ENCODE data around the gene C22orf31. TPM values are rescaled to one million over a fixed set of nuclear protein-coding genes. Genes with fewer than 3 reads are reported as not detected.

The C22orf31 gene
- total RNA-seq, 4 donors from 2014 or later = not detected

DNA sequence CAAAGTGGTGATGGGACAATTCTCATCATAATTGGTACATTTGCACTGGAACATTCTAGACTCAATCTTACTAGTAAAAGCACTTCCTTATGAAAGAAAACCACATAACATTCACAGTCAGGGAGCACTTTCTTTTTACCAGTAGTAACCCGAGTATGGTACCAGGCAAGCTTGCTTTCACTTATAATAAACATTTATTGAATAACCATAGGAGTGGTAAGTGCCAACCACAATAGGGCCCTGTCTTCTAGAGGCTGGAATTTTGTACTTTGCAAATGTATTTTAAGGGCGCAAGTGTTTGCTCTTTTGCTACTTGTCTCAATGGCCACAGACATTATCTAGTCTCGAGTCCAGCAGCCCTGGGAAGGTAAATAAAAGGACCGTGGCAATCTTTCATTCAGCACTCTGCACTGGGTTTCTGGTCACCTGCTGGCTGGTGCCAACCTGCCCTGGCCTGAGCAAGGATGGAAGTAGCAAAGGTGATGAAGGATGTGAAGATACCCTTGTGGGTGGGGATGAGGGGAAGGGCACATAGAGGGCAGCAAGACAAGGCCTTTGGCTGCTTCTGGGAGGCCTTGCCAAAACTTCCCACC lies 24.2 kb downstream of the C22orf31 start:
- Histone ChIP-seq H3K4me1 (peaks cover 13 to 31% (median 22%) of the 10 kb centered on the region in 4 donors), H3K4me3 (no peak overlapping the region), H3K36me3 (no peaks in the 10 kb centered on the region), H3K27me3 (no peaks in the 10 kb centered on the region), H3K9me3 (no peaks in the 10 kb centered on the region), H3K27ac (replicated peaks in 1 of 4) (no peak overlapping the region)
- DNase-seq (ENCODE audit: extremely low spot score) = no peak
- WGBS = 78% methylated on average over 4 of the region's 4 CpGs
- intact Hi-C loops (cut with DNase I) = loop anchor here (10.0 kb wide), 2 partner anchors 83 to 153 kb away; partner anchors contain the start of gene ZNRF3
- TF ChIP-seq POLR2AphosphoS5 (IDR thresholded peaks at IDR 0.05) (no peak), POLR2A (IDR thresholded peaks at IDR 0.05; ENCODE audit: low read depth) (no peak), EP300 (IDR thresholded peaks at IDR 0.05) (no peak)
- TF ChIP-seq, protein P1, sequence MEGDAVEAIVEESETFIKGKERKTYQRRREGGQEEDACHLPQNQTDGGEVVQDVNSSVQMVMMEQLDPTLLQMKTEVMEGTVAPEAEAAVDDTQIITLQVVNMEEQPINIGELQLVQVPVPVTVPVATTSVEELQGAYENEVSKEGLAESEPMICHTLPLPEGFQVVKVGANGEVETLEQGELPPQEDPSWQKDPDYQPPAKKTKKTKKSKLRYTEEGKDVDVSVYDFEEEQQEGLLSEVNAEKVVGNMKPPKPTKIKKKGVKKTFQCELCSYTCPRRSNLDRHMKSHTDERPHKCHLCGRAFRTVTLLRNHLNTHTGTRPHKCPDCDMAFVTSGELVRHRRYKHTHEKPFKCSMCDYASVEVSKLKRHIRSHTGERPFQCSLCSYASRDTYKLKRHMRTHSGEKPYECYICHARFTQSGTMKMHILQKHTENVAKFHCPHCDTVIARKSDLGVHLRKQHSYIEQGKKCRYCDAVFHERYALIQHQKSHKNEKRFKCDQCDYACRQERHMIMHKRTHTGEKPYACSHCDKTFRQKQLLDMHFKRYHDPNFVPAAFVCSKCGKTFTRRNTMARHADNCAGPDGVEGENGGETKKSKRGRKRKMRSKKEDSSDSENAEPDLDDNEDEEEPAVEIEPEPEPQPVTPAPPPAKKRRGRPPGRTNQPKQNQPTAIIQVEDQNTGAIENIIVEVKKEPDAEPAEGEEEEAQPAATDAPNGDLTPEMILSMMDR (IDR thresholded peaks at IDR 0.05) = no peak

DNA sequence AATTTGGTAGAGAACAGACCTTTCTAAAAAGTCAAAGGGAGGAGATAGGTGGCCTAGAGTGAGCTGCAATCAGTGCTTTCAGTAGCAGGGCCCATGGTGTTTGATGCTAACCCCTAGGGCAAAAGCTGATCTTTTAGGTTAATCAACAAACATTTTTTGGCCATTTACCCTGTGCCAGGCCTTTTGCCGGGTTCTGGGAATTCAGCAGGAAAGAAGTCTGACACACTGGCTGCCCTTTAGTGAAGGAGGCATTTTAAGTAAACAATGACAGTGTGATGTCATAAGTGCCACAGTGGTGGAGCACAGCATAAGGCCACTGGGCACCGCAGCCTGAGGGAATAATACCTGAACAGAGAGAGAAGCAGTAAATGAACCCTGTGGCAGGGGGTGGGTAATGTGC lies 29.0 kb downstream of the C22orf31 start:
- 63% methylated on average over 2 of the region's 2 CpGs for WGBS
- Histone ChIP-seq H3K9me3 (no peaks in the 10 kb centered on the region), H3K4me1 (peaks cover 26 to 46% (median 35%) of the 10 kb centered on the region in 4 donors), H3K27me3 (no peaks in the 10 kb centered on the region), H3K36me3 (no peaks in the 10 kb centered on the region), H3K27ac (replicated peaks in 1 of 4) (peak overlapping the region; percentile 77 to 84 (median 81)), H3K4me3 (no peak overlapping the region)
- intact Hi-C loops (cut with DNase I) = loop anchor here (10.0 kb wide), 2 partner anchors 78 to 148 kb away; partner anchors contain the start of gene ZNRF3
- TF ChIP-seq POLR2AphosphoS5 (IDR thresholded peaks at IDR 0.05) (peak in 1 of 2 donors; percentile 10), POLR2A (IDR thresholded peaks at IDR 0.05; ENCODE audit: low read depth) (no peak), EP300 (IDR thresholded peaks at IDR 0.05) (no peak)
- TF ChIP-seq, protein P1 (IDR thresholded peaks at IDR 0.05) = no peak
- DNase-seq (ENCODE audit: extremely low spot score) = no peak

DNA sequence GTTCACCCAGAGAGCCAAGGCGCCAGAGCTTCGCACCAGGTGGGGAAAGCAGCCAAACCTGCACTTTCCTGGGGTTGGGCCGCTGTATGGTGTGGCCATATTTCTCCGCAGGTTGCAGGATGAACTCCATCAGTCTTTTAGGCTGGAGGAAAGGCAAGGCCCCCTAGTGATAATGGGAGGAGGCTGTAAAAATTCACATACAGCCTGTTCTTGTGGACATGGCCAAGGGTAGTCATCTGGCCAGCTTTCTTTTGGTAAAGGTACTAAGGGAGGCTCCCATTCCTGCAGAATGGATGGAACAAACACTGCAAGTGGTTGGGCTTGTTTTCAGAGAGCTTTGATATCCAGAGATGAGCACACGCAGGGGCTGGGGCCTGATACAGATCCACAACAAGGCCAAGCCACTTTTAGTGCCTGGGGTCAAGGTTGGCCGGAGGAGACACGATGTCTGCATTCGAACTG lies 29.6 kb downstream of the C22orf31 start:
- TF ChIP-seq POLR2A (IDR thresholded peaks at IDR 0.05; ENCODE audit: low read depth) (no peak), EP300 (IDR thresholded peaks at IDR 0.05) (no peak), POLR2AphosphoS5 (IDR thresholded peaks at IDR 0.05) (no peak)
- TF ChIP-seq, protein P1 (IDR thresholded peaks at IDR 0.05) = no peak
- Histone ChIP-seq H3K27ac (replicated peaks in 1 of 4) (peak overlapping the region; percentile 77 to 84 (median 81)), H3K4me3 (peak overlapping the region in 1 of 4 donors; percentile 56), H3K27me3 (no peaks in the 10 kb centered on the region), H3K9me3 (no peaks in the 10 kb centered on the region), H3K36me3 (no peaks in the 10 kb centered on the region), H3K4me1 (peaks cover 26 to 41% (median 35%) of the 10 kb centered on the region in 4 donors)
- 89% methylated on average over 8 of the region's 8 CpGs for WGBS
- DNase-seq (ENCODE audit: extremely low spot score) = no peak
- intact Hi-C loops (cut with DNase I) = loop anchor here (10.0 kb wide), 2 partner anchors 77 to 147 kb away; partner anchors contain the start of gene ZNRF3

DNA sequence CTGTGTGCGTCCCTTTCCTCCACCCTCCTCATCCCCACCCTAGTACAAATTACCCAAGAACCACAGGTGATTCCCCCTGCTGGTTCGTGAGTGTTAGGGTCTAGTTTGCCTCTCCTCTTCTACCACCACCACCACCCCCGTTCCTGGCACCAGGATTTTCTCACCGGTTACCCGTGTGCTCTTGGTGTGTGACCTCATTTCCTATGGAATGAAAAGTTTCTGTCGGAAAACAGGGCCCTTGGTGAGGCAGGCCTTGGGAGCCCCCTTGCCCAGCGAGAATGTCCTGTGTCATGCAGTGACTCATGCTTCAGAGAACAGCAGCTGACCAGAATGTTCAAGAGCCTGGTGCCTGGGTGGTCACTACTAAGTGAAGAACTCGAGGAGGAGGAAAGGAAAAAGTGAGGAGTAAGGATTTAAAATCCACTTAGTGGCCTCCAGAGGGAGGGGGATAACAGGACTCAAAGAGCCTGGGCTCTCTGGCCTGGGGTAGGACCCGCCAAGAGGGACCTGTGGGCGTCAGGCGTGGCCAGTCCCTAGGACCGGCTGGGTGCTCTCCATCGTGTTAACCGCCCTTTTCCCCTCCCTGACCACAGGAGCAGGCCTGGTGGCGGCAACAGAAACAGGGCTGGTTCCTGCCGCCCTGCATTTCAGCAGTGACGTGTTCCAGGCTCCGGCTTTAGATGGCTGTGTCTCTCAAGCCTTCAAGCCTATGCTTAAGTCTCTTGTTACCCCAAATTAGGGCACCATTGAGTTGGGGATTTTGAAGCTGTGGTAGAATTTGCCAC lies 30.2 kb downstream of the C22orf31 start:
- H3K27ac ChIP-seq (replicated peaks in 1 of 4) = peak overlapping the region; percentile 77 to 84 (median 81)
- intact Hi-C loops (cut with DNase I) = loop anchor here (10.0 kb wide), 2 partner anchors 77 to 147 kb away; partner anchors contain the start of gene ZNRF3
- 49% methylated on average over 17 of the region's 18 CpGs for WGBS
- no peak for DNase-seq (ENCODE audit: extremely low spot score)
- TF ChIP-seq, protein P1 (IDR thresholded peaks at IDR 0.05) = peak in 1 of 3 experiments; percentile 15
- TF ChIP-seq EP300 (IDR thresholded peaks at IDR 0.05) (no peak), POLR2A (IDR thresholded peaks at IDR 0.05; ENCODE audit: low read depth) (no peak), POLR2AphosphoS5 (IDR thresholded peaks at IDR 0.05) (peak; percentile 64 to 78)
- no peaks in the 10 kb centered on the region for H3K9me3 ChIP-seq
- peaks cover 26 to 40% (median 35%) of the 10 kb centered on the region in 4 donors for H3K4me1 ChIP-seq
- peak overlapping the region; percentile 56 to 62 (median 58) for H3K4me3 ChIP-seq
- H3K27me3 ChIP-seq = no peaks in the 10 kb centered on the region
- H3K36me3 ChIP-seq = no peaks in the 10 kb centered on the region
